Astrocyte of the spinal cord (primary cell): ENCODE data around the gene TRIM54.

Experiments
- DNase-seq: peaks from one replicate; pipeline ENCODE4 v3.0.0; 2011; ENCODE audit warnings: low read depth, low spot score
- H3K4me3 ChIP-seq: 2 replicates; pipeline ENCODE4 v1.5.1; 2011; ENCODE audit warnings: low read depth, mild to moderate bottlenecking, low read length, moderate library complexity
- in situ Hi-C: cut with HindIII; loops from 2 replicates; pipeline ENCODE4 v1.10.0; 2017; ENCODE audit warnings: low sequenced_read_pairs
- TF ChIP-seq, protein P1 (sequence below): IDR thresholded peaks from 2 replicates; pipeline ENCODE4 v1.5.1; 2012; ENCODE audit warnings: low read depth, mild to moderate bottlenecking, low read length, inconsistent platforms

TRIM54 gene, protein sequence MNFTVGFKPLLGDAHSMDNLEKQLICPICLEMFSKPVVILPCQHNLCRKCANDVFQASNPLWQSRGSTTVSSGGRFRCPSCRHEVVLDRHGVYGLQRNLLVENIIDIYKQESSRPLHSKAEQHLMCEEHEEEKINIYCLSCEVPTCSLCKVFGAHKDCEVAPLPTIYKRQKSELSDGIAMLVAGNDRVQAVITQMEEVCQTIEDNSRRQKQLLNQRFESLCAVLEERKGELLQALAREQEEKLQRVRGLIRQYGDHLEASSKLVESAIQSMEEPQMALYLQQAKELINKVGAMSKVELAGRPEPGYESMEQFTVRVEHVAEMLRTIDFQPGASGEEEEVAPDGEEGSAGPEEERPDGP

DNA sequence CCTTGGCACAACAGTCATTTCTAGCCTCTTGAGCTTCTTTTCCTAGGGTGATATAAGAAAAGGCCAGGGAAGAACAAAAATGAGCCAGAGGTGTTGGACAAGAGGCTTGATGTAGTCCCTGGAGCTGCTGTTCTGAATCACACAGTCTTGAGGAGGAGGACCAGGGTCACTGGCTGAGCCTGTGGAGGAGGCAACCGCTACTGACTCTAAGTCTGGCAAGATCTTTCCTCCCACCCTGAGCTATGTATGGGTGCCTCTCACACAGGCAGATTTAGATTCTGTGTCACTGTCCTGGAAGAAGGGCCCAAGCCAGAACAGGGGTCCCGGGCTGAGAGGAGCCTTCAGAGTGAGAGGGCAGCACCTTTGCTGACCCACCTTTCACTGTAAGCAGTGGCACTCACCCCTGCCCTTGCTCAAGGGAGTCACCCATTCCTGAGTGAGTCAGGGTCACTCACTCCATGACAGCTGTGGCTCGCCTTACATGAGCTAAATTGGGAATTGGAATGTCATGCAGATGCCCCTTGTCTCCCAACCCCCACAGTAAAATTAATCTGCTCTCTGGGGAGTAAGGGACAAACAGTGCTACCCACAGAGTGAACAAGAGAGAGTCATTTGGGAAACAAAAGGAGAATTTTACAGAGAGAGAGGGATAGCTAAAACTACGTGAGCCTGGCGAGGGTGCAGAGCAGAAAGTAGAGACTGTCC lies at the start of gene TRIM54:
TSS of gene TRIM54 (plus strand) at position 575 of the 705 bp plus-strand sequence. CDS start 303 bp downstream, outside the sequence.
- no peak within 1 kb of the TSS for H3K4me3 ChIP-seq
- in situ Hi-C loops: no loop called here
- TF ChIP-seq, protein P1, sequence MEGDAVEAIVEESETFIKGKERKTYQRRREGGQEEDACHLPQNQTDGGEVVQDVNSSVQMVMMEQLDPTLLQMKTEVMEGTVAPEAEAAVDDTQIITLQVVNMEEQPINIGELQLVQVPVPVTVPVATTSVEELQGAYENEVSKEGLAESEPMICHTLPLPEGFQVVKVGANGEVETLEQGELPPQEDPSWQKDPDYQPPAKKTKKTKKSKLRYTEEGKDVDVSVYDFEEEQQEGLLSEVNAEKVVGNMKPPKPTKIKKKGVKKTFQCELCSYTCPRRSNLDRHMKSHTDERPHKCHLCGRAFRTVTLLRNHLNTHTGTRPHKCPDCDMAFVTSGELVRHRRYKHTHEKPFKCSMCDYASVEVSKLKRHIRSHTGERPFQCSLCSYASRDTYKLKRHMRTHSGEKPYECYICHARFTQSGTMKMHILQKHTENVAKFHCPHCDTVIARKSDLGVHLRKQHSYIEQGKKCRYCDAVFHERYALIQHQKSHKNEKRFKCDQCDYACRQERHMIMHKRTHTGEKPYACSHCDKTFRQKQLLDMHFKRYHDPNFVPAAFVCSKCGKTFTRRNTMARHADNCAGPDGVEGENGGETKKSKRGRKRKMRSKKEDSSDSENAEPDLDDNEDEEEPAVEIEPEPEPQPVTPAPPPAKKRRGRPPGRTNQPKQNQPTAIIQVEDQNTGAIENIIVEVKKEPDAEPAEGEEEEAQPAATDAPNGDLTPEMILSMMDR: no peak
- DNase-seq: no peak

DNA sequence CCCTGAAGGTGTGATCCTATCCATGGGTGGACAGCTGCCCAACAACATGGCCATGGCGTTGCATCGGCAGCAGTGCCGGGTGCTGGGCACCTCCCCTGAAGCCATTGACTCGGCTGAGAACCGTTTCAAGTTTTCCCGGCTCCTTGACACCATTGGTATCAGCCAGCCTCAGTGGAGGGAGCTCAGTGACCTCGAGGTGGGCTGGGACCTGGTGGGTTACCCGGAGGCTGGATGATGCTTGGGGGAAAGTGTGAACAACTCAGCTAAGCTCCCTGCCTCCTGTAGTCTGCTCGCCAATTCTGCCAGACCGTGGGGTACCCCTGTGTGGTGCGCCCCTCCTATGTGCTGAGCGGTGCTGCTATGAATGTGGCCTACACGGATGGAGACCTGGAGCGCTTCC lies 48.9 kb upstream of the TRIM54 start:
- TF ChIP-seq, protein P1: no peak
- no peak overlapping the region for H3K4me3 ChIP-seq
- no peak for DNase-seq
- in situ Hi-C loops: no loop called here

DNA sequence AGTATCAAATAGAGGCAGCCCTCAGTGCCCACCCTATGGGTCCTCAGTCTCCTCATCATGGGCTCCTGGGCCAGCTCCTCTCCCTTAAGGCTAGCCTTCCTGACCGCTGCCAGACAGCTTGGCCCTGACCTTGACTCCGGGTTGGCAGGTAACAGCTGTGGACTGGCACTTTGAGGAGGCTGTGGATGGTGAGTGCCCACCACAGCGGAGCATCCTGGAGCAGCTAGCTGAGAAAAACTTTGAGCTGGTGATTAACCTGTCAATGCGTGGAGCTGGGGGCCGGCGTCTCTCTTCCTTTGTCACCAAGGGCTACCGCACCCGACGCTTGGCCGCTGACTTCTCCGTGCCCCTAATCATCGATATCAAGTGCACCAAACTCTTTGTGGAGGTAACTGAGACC lies 46.1 kb upstream of the TRIM54 start:
- in situ Hi-C loops: no loop called here
- TF ChIP-seq, protein P1: no peak
- H3K4me3 ChIP-seq: no peak overlapping the region
- DNase-seq: no peak

DNA sequence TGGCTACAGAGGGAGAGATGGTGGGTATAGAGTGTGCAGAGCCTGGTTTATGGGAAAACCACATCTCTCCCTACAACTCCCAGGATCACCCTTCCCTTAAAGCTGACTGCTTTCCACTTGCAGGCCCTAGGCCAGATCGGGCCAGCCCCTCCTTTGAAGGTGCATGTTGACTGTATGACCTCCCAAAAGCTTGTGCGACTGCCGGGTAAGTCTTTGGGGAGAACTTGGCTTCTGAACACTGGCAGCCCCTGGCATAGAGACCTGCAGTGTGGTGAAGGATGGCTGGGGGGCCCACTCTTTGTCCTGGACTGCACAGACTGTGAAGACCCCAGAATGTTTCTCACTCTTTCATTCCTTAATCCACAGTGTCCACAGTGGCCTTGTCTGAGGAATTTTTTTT lies 45.6 kb upstream of the TRIM54 start:
- TF ChIP-seq, protein P1: no peak
- no peak overlapping the region for H3K4me3 ChIP-seq
- no peak for DNase-seq
- in situ Hi-C loops: no loop called here

DNA sequence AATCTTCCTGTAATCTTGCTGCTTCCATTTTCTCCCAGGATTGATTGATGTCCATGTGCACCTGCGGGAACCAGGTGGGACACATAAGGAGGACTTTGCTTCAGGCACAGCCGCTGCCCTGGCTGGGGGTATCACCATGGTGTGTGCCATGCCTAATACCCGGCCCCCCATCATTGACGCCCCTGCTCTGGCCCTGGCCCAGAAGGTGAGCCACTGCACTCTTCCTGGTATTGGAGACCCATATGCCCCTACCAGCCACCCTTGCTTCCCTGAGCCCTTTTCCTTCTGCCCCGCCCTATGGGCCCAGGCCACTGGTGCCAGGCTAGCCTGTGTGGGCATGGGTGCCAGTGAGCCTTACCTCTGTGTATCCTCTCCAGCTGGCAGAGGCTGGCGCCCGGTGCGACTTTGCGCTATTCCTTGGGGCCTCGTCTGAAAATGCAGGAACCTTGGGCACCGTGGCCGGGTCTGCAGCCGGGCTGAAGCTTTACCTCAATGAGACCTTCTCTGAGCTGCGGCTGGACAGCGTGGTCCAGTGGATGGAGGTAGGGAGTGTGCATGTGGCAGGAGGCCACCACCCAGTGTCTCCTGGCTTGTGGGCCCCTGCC lies 44.8 kb upstream of the TRIM54 start:
- TF ChIP-seq, protein P1: no peak
- in situ Hi-C loops: no loop called here
- no peak for DNase-seq
- no peak overlapping the region for H3K4me3 ChIP-seq

DNA sequence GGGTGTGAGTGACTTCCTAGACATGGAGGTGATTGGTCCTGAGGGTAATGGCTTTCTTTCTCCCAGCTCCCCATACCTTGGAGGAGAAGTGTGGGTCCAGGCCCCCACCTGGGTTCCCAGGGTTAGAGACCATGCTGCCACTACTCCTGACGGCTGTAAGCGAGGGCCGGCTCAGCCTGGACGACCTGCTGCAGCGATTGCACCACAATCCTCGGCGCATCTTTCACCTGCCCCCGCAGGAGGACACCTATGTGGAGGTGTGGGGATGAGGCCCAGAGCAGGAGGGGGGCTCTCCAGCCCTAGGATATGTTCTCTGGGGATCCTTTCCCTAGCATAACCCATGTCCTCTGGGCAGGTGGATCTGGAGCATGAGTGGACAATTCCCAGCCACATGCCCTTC lies 43.3 kb upstream of the TRIM54 start:
- in situ Hi-C loops: no loop called here
- TF ChIP-seq, protein P1: no peak
- no peak for DNase-seq
- no peak overlapping the region for H3K4me3 ChIP-seq
